HepG2 (cell line): Measurements from ENCODE around the gene TRDMT1. TPM values are rescaled to one million over a fixed set of nuclear protein-coding genes. Genes with fewer than 3 reads are reported as not detected.

Experiments
- ATAC-seq: fragments of 200-7000 bp; cut with Tn5 transposase; 3 replicates; pipeline ENCODE4 v1.9.1; 2020; ENCODE audit warnings: mild to moderate bottlenecking, moderate library complexity
- BruUV-seq: library from RNA; stranded (reverse); fragments of 400-500 nt; replicated peaks from 2 replicates; lab custom pipeline; 2021; lab: Mats Ljungman, UMichigan
- CTCF ChIA-PET: fragments of 300-600 bp; formaldehyde crosslinking; extraction: SDS; loops from one replicate; lab custom pipeline; 2021; ENCODE audit warnings: low total read pairs, inconsistent platforms, low intra/inter-chr PET ratio; lab: Yijun Ruan, JAX
- POLR2A ChIA-PET: fragments of 350-600 bp; sonication (Branson Sonifier 250); formaldehyde crosslinking; loops from one replicate; lab custom pipeline; 2020; ENCODE audit warnings: antibody characterized with exemption, inconsistent platforms; lab: Yijun Ruan, JAX
- DNase-seq: peaks from one replicate; pipeline ENCODE4 v3.0.0-alpha.2; 2015; ENCODE audit warnings: low spot score
- FAIRE-seq: peaks from 3 replicates; lab custom pipeline; 2011; peaks lifted over from hg19 to GRCh38; lab: Jason Lieb, UNC
- H2AFZ ChIP-seq: one replicate; pipeline ENCODE4 v1.6.1; 2011; ENCODE audit warnings: low read length, inconsistent platforms
- H3K27ac ChIP-seq: fragments of 300-600 bp; 3 replicates; pipeline ENCODE4 v1.8.0; 2011; ENCODE audit warnings: mixed run types, mild to moderate bottlenecking, mixed read lengths, low read length, inconsistent platforms; ENCODE audit not compliant: insufficient read depth; ENCODE audit errors: extremely low read length
- H3K27me3 ChIP-seq, 2 experiments: fragments of 200-600 bp in 1 of 2; 2 replicates in 1 of 2; 3 replicates in 1 of 2; pipeline versions ENCODE4 v1.6.0 to v1.8.0; 2011; ENCODE audit warnings: low read length in 2 of 2, mild to moderate bottlenecking in 2 of 2, moderate library complexity in 2 of 2, inconsistent platforms in 1 of 2; ENCODE audit not compliant: insufficient read depth in 2 of 2, control insufficient read depth in 1 of 2
- H3K36me3 ChIP-seq, 2 experiments: fragments of 200-600 bp in 1 of 2; replicated peaks in 1 of 2; 2 replicates in 1 of 2; 3 replicates in 1 of 2; pipeline versions ENCODE4 v1.5.1 to v1.8.0; 2011; ENCODE audit warnings: low read length in 2 of 2, inconsistent platforms in 1 of 2; ENCODE audit not compliant: insufficient read depth in 2 of 2, control insufficient read depth in 1 of 2
- H3K4me1 ChIP-seq: 2 replicates; pipeline ENCODE4 v1.5.1; 2012; ENCODE audit warnings: low read length, inconsistent platforms; ENCODE audit not compliant: insufficient read depth
- H3K4me2 ChIP-seq: 2 replicates; pipeline ENCODE4 v1.6.0; 2011; ENCODE audit warnings: low read depth, low read length, inconsistent platforms
- H3K4me3 ChIP-seq, 3 experiments: fragments of 200-600 bp in 1 of 3; sonication (generic), shearing (Covaris generic) in 1 of 3; replicated peaks in 1 of 3; 2 replicates each; pipeline ENCODE4 v1.5.1; 2011 to 2016; ENCODE audit warnings: low read length in 3 of 3, inconsistent platforms in 2 of 3, low read depth in 2 of 3, mild to moderate bottlenecking in 2 of 3, control low read depth in 1 of 3, mixed read lengths in 1 of 3; ENCODE audit not compliant: insufficient read depth in 1 of 3
- H3K79me2 ChIP-seq: one replicate; pipeline ENCODE4 v1.6.1; 2011; ENCODE audit warnings: low read length, inconsistent platforms; ENCODE audit not compliant: insufficient read depth
- H3K9ac ChIP-seq: 2 replicates; pipeline ENCODE4 v1.6.0; 2011; ENCODE audit warnings: mild to moderate bottlenecking, low read depth, low read length, inconsistent platforms; ENCODE audit not compliant: insufficient read depth
- H3K9me3 ChIP-seq: 2 replicates; pipeline ENCODE4 v1.5.1; 2012; ENCODE audit warnings: mild to moderate bottlenecking, low read length
- H4K20me1 ChIP-seq: 2 replicates; pipeline ENCODE4 v1.6.0; 2011; ENCODE audit warnings: inconsistent platforms, mild to moderate bottlenecking, low read length, moderate library complexity; ENCODE audit not compliant: insufficient read depth
- CEBPB ChIP-seq: IDR thresholded peaks from 2 replicates; pipeline ENCODE4 v1.6.1; 2011; ENCODE audit warnings: low read depth, low read length, improper control_type of control experiment, borderline replicate concordance
- EP300 ChIP-seq, 3 experiments: sonication (generic) in 1 of 3; formaldehyde crosslinking in 1 of 3; IDR thresholded peaks; 2 replicates each; pipeline versions ENCODE4 v1.5.1 to v1.6.1; 2011 to 2020; ENCODE audit warnings: low read depth in 2 of 3, low read length in 2 of 3, borderline replicate concordance in 1 of 3, improper control_type of control experiment in 1 of 3, mild to moderate bottlenecking in 1 of 3, missing genetic modification reagents in 1 of 3, moderate library complexity in 1 of 3
- FOXJ3 ChIP-seq: sonication (generic); formaldehyde crosslinking; IDR thresholded peaks from 2 replicates; pipeline ENCODE4 v1.4.0; 2020; ENCODE audit warnings: missing genetic modification reagents, mild to moderate bottlenecking, borderline replicate concordance
- IRF9 ChIP-seq: sonication (generic); formaldehyde crosslinking; IDR thresholded peaks from 2 replicates; pipeline ENCODE4 v1.8.0; 2022; ENCODE audit warnings: missing genetic modification reagents, mild to moderate bottlenecking, borderline replicate concordance
- KAT7 ChIP-seq: IDR thresholded peaks from 2 replicates; pipeline ENCODE4 v1.6.1; 2018; ENCODE audit warnings: borderline replicate concordance, missing compliant biosample characterization
- PAF1 ChIP-seq: IDR thresholded peaks from 2 replicates; pipeline ENCODE4 v1.6.1; 2016; ENCODE audit warnings: missing genetic modification reagents, missing compliant biosample characterization
- ZBTB49 ChIP-seq: sonication (generic); formaldehyde crosslinking; IDR thresholded peaks from 2 replicates; pipeline ENCODE4 v1.4.0; 2020; ENCODE audit warnings: missing genetic modification reagents, borderline replicate concordance
- ZNF10 ChIP-seq: sonication (generic); formaldehyde crosslinking; IDR thresholded peaks from 2 replicates; pipeline ENCODE4 v1.4.0; 2020; ENCODE audit warnings: mild to moderate bottlenecking, low read depth, missing genetic modification reagents, borderline replicate concordance
- ZNF572 ChIP-seq: sonication (generic); formaldehyde crosslinking; IDR thresholded peaks from 2 replicates; pipeline ENCODE4 v1.5.1; 2020; ENCODE audit warnings: mild to moderate bottlenecking, missing genetic modification reagents
- ZNF710 ChIP-seq: sonication (generic); formaldehyde crosslinking; IDR thresholded peaks from 2 replicates; pipeline ENCODE4 v1.5.0; 2020; ENCODE audit warnings: mild to moderate bottlenecking, missing genetic modification reagents, borderline replicate concordance
- WGBS: methylation state at CpG from one replicate; pipeline ENCODE4 v1.1.6; 2017; ENCODE audit warnings: low lambda C conversion rate; 5-methylcytosine and 5-hydroxymethylcytosine counted together
- in situ Hi-C: cut with HindIII; loops from 2 replicates; pipeline ENCODE4 v1.10.0; 2017; ENCODE audit warnings: low pct_unique_long_range_greater_than_20kb; ENCODE audit not compliant: extremely low pct_ligation_motif_present
- intact Hi-C: fragments of 100-400 bp; cut with micrococcal nuclease; formaldehyde crosslinking; loops from one replicate; pipeline ENCODE4 v1.10.0; 2022; ENCODE audit not compliant: unreplicated experiment
- polyA plus RNA-seq, 8 experiments: library from polyadenylated mRNA; depleted of rRNA in 3 of 8; stranded (reverse) in 7 of 8; unstranded in 1 of 8; fragments of >200 nt; fragmentation: Illumina TruSeq in 4 of 8; extraction: Trizol in 4 of 8; gene quantifications; 2 replicates each; pipeline versions ENCODE4 v1.2.1 to v1.2.3, GENCODE V29; 2011 to 2016; ENCODE audit warnings: low read depth in 4 of 8, missing spikeins in 1 of 8, mixed read lengths in 1 of 8; ENCODE audit not compliant: insufficient read depth in 1 of 8
- total RNA-seq, 5 experiments: library from RNA; depleted of rRNA; stranded (reverse); fragments of >200 nt; fragmentation: Illumina TruSeq; extraction: Trizol; gene quantifications; 2 replicates each; pipeline ENCODE4 v1.2.3, GENCODE V29; 2016; ENCODE audit warnings: low read depth in 1 of 5

TRDMT1 gene
- total and polyA plus RNA-seq, 2 of the 13 experiments (the other 11 are each of a cell fraction or from before 2014, with no cell fraction given) = 2.0 to 3.0 TPM

GRCh38 chr10:17216901-17217395, 15.5 kb upstream of the TRDMT1 start (continued):
- no peak for TF ChIP-seq ZBTB49 (CRISPR knock-in tag)
- no peak for TF ChIP-seq KAT7 (CRISPR knock-in tag)
- no peak for TF ChIP-seq ZNF710
- no peak for TF ChIP-seq ZNF572 (CRISPR knock-in tag)
- TF ChIP-seq FOXJ3 (CRISPR knock-in tag) = no peak

- Histone ChIP-seq H3K27ac (no peak overlapping the region), H3K79me2 (no peaks in the 10 kb centered on the region), H3K9ac (no peak overlapping the region), H3K4me3 (no peak overlapping the region), H3K9me3 (no peaks in the 10 kb centered on the region), H3K4me1 (no peaks in the 10 kb centered on the region), H3K36me3 (no peaks in the 10 kb centered on the region), H2AFZ (no peak overlapping the region), H3K27me3 (no peaks in the 10 kb centered on the region), H4K20me1 (no peaks in the 10 kb centered on the region), H3K4me2 (no peak overlapping the region)
- 71% methylated on average over 5 of the region's 5 CpGs for WGBS
- in situ Hi-C loops = no loop called here
- ATAC-seq (no peak), DNase-seq (peak; percentile 47), FAIRE-seq (no peak)
- intact Hi-C loops = no loop called here
- POLR2A ChIA-PET = no interaction called here
- CTCF ChIA-PET = no interaction called here
- no TSS peak for BruUV-seq
- no peak for TF ChIP-seq IRF9 (CRISPR knock-in tag)
- TF ChIP-seq ZNF10 (CRISPR knock-in tag) = no peak
- TF ChIP-seq FOXJ3 (CRISPR knock-in tag) = no peak
- TF ChIP-seq CEBPB = peak; percentile 68; the same call in 1 of the 2 replicates
- no peak for TF ChIP-seq EP300 (IDR thresholded peaks at IDR 0.05; ENCODE audit: low read depth in 2 of 2, low read length in 2 of 2)
- no peak for TF ChIP-seq EP300 (CRISPR knock-in tag; IDR thresholded peaks at IDR 0.05; ENCODE audit: borderline replicate concordance)
- TF ChIP-seq PAF1 = no peak
Measured at GRCh38 chr10:17216217-17216900, 14.9 kb upstream of the TRDMT1 start.
